Immature natural killer cell (primary cell): Measurements from ENCODE around the gene EFCAB10. TPM values are rescaled to one million over a fixed set of nuclear protein-coding genes. Genes with fewer than 3 reads are reported as not detected.

ENCODE experiments used
- polyA plus RNA-seq, 3 donors: library from polyadenylated mRNA; unstranded; fragments of 300-500 nt; fragmentation: Illumina TruSeq; gene quantifications; one replicate each; pipeline ENCODE4 v1.2.3, GENCODE V29; 2021

EFCAB10 gene
- polyA plus RNA-seq, 3 donors from 2014 or later, result not detected

Other genes with a start within 250 kb of the EFCAB10 start
- gene SRPK2, start 192.6 kb downstream of the EFCAB10 start, polyA plus RNA-seq, result 10 to 100 TPM; 51.5 to 92.2 (median 64.1) TPM
- 1 to 10 TPM in 2 of 3 donors, not detected in 1; 1.5 to 3.0 TPM for gene PUS7, start 59.2 kb downstream of the EFCAB10 start, polyA plus RNA-seq
- gene RINT1, start 49.3 kb downstream of the EFCAB10 start, polyA plus RNA-seq, result 10 to 100 TPM; 12.2 to 14.3 (median 14.1) TPM